ENCODE data around the gene BICC1. TPM values are rescaled to one million over a fixed set of nuclear protein-coding genes. Genes with fewer than 3 reads are reported as not detected.

Gene BICC1
- total and polyA plus RNA-seq, 2 experiments from 2014 or later, result 5.8 to 20.4 TPM

GRCh38 chr10:58577437-58577777 lies 64.7 kb downstream of the BICC1 start:
- Histone ChIP-seq H3K36me3 (replicated peaks; ENCODE audit: insufficient read depth, low read depth) (no peaks in the 10 kb centered on the region), H4K20me1 (ENCODE audit: insufficient read depth, poor library complexity, severe bottlenecking) (no peaks in the 10 kb centered on the region), H3K27ac (peak overlapping the region; percentile 72), H2AFZ (no peak overlapping the region), H3K4me3 (no peak overlapping the region), H3K4me1 (ENCODE audit: insufficient read depth) (peaks cover 26% of the 10 kb centered on the region), H3K79me2 (peaks cover 64% of the 10 kb centered on the region), H3K4me2 (peak overlapping the region; percentile 40), H3K27me3 (no peaks in the 10 kb centered on the region), H3K9me2 (replicated peaks; ENCODE audit: insufficient read depth) (no peaks in the 10 kb centered on the region), H3K9me3 (ENCODE audit: low read depth) (no peaks in the 10 kb centered on the region)
- TF ChIP-seq EZH2phosphoT487 (IDR thresholded peaks at IDR 0.05; ENCODE audit: low read depth, severe bottlenecking, unreplicated experiment) (no peak), EZH2 (IDR thresholded peaks at IDR 0.05; ENCODE audit: borderline replicate concordance) (no peak)
- DNase-seq (ENCODE audit: low spot score), result no peak

GRCh38 chr10:58578366-58578765 lies 65.7 kb downstream of the BICC1 start:
- DNase-seq (ENCODE audit: low spot score), result no peak
- Histone ChIP-seq H3K4me3 (no peak overlapping the region), H3K27me3 (no peaks in the 10 kb centered on the region), H3K9me3 (ENCODE audit: low read depth) (no peaks in the 10 kb centered on the region), H2AFZ (no peak overlapping the region), H4K20me1 (ENCODE audit: insufficient read depth, poor library complexity, severe bottlenecking) (no peaks in the 10 kb centered on the region), H3K4me2 (no peak overlapping the region), H3K27ac (peak overlapping the region; percentile 12), H3K36me3 (replicated peaks; ENCODE audit: insufficient read depth, low read depth) (no peaks in the 10 kb centered on the region), H3K79me2 (peaks cover 62% of the 10 kb centered on the region), H3K4me1 (ENCODE audit: insufficient read depth) (peaks cover 26% of the 10 kb centered on the region), H3K9me2 (replicated peaks; ENCODE audit: insufficient read depth) (no peaks in the 10 kb centered on the region)
- TF ChIP-seq CTCF (IDR thresholded peaks at IDR 0.05; ENCODE audit: poor library complexity), result no peak
- no peak for TF ChIP-seq EZH2phosphoT487 (IDR thresholded peaks at IDR 0.05; ENCODE audit: low read depth, severe bottlenecking, unreplicated experiment)
- TF ChIP-seq EZH2 (IDR thresholded peaks at IDR 0.05; ENCODE audit: borderline replicate concordance), result no peak
- 94% methylated on average over 8 of the region's 8 CpGs for WGBS (ENCODE audit: low lambda C conversion rate, missing lambda C conversion rate)

- Histone ChIP-seq H4K20me1 (ENCODE audit: insufficient read depth, poor library complexity, severe bottlenecking) (no peaks in the 10 kb centered on the region), H3K9me2 (replicated peaks; ENCODE audit: insufficient read depth) (no peaks in the 10 kb centered on the region), H3K9me3 (ENCODE audit: low read depth) (no peaks in the 10 kb centered on the region), H3K27ac (no peak overlapping the region), H3K36me3 (replicated peaks; ENCODE audit: insufficient read depth, low read depth) (no peaks in the 10 kb centered on the region), H3K79me2 (peaks cover 57% of the 10 kb centered on the region), H3K4me1 (ENCODE audit: insufficient read depth) (peaks cover 26% of the 10 kb centered on the region), H3K4me3 (no peak overlapping the region), H3K27me3 (no peaks in the 10 kb centered on the region), H2AFZ (no peak overlapping the region), H3K4me2 (no peak overlapping the region)
- no peak for DNase-seq (ENCODE audit: low spot score)
- 94% methylated on average over 11 of the region's 11 CpGs for WGBS (ENCODE audit: low lambda C conversion rate, missing lambda C conversion rate)
- TF ChIP-seq CTCF (IDR thresholded peaks at IDR 0.05; ENCODE audit: poor library complexity) (no peak), EZH2phosphoT487 (IDR thresholded peaks at IDR 0.05; ENCODE audit: low read depth, severe bottlenecking, unreplicated experiment) (no peak), EZH2 (IDR thresholded peaks at IDR 0.05; ENCODE audit: borderline replicate concordance) (no peak)
These were observed 66.5 kb downstream of the BICC1 start for GRCh38 chr10:58579011-58579655.

- no peak overlapping the region for H3K27ac ChIP-seq
- no peaks in the 10 kb centered on the region for H3K27me3 ChIP-seq
- H3K4me2 ChIP-seq, result no peak overlapping the region
These were observed 69.4 kb downstream of the BICC1 start for GRCh38 chr10:58582045-58582444.

More at GRCh38 chr10:58582045-58582444, 69.4 kb downstream of the BICC1 start:
- no peaks in the 10 kb centered on the region for H3K36me3 ChIP-seq (replicated peaks; ENCODE audit: insufficient read depth, low read depth)
- no peak overlapping the region for H2AFZ ChIP-seq
- H3K79me2 ChIP-seq, result peaks cover 64% of the 10 kb centered on the region
- TF ChIP-seq EZH2phosphoT487 (IDR thresholded peaks at IDR 0.05; ENCODE audit: low read depth, severe bottlenecking, unreplicated experiment), result no peak
- no peak for TF ChIP-seq CTCF (IDR thresholded peaks at IDR 0.05; ENCODE audit: poor library complexity)
- TF ChIP-seq EZH2 (IDR thresholded peaks at IDR 0.05; ENCODE audit: borderline replicate concordance), result no peak
- no peak for DNase-seq (ENCODE audit: low spot score)
- H3K9me3 ChIP-seq (ENCODE audit: low read depth), result no peaks in the 10 kb centered on the region
- H3K9me2 ChIP-seq (replicated peaks; ENCODE audit: insufficient read depth), result no peaks in the 10 kb centered on the region
- no peaks in the 10 kb centered on the region for H4K20me1 ChIP-seq (ENCODE audit: insufficient read depth, poor library complexity, severe bottlenecking)
- H3K4me1 ChIP-seq (ENCODE audit: insufficient read depth), result peaks cover 8% of the 10 kb centered on the region
- H3K4me3 ChIP-seq, result no peak overlapping the region
